WTC11 (cell line): ENCODE measurements around the gene CDC6. TPM values are rescaled to one million over a fixed set of nuclear protein-coding genes. Genes with fewer than 3 reads are reported as not detected.

Experiments
- ATAC-seq: fragments of 200-7000 bp; cut with Tn5 transposase; 2 replicates; pipeline ENCODE4 v1.10.0; 2021; ENCODE audit warnings: mild to moderate bottlenecking, moderate library complexity
- CTCF ChIA-PET: fragments of 300-600 bp; sonication (Branson Sonifier 250); formaldehyde crosslinking; loops from one replicate; lab custom pipeline; 2021; ENCODE audit warnings: antibody characterized with exemption; lab: Charles Lee
- POLR2A ChIA-PET: fragments of 350-600 bp; sonication (Branson Sonifier 250); formaldehyde crosslinking; loops from one replicate; lab custom pipeline; 2021; ENCODE audit warnings: antibody characterized with exemption; lab: Charles Lee
- DNase-seq: peaks from one replicate; pipeline ENCODE4 v3.0.0; 2021; ENCODE audit warnings: low spot score
- H3K27ac Mint-ChIP-seq: 2 replicates; pipeline ENCODE4 v1.8.0; 2021; ENCODE audit warnings: mixed read lengths
- H3K27me3 Mint-ChIP-seq: 2 replicates; pipeline ENCODE4 v1.8.0; 2021; ENCODE audit warnings: low read depth, mild to moderate bottlenecking, moderate library complexity, mixed read lengths
- H3K36me3 Mint-ChIP-seq: 2 replicates; pipeline ENCODE4 v1.8.0; 2021; ENCODE audit warnings: mixed read lengths
- H3K4me1 Mint-ChIP-seq: 2 replicates; pipeline ENCODE4 v1.8.0; 2022; ENCODE audit warnings: mixed read lengths
- H3K4me3 Mint-ChIP-seq: 2 replicates; pipeline ENCODE4 v1.8.0; 2021; ENCODE audit warnings: mild to moderate bottlenecking, moderate library complexity, mixed read lengths
- H3K9me3 Mint-ChIP-seq: 2 replicates; pipeline ENCODE4 v1.8.0; 2021; ENCODE audit warnings: mixed read lengths
- AFF4 ChIP-seq: sonication (generic); formaldehyde crosslinking; IDR thresholded peaks from 2 replicates; pipeline ENCODE4 v1.8.1; 2023; ENCODE audit warnings: mild to moderate bottlenecking, missing genetic modification reagents, borderline replicate concordance
- ATF6 ChIP-seq: sonication (generic); formaldehyde crosslinking; IDR thresholded peaks from 2 replicates; pipeline ENCODE4 v1.8.1; 2023; ENCODE audit warnings: mild to moderate bottlenecking, missing genetic modification reagents
- ELF4 ChIP-seq: sonication (generic); formaldehyde crosslinking; IDR thresholded peaks from 2 replicates; pipeline ENCODE4 v1.8.1; 2022; ENCODE audit warnings: low read depth, mild to moderate bottlenecking, moderate library complexity, missing genetic modification reagents
- ESRRA ChIP-seq: sonication (generic); formaldehyde crosslinking; IDR thresholded peaks from 2 replicates; pipeline ENCODE4 v1.8.1; 2022; ENCODE audit warnings: mild to moderate bottlenecking, missing genetic modification reagents, borderline replicate concordance
- FOXK1 ChIP-seq: sonication (generic); formaldehyde crosslinking; IDR thresholded peaks from 2 replicates; pipeline ENCODE4 v1.8.0; 2022; ENCODE audit warnings: mild to moderate bottlenecking, moderate library complexity, missing genetic modification reagents
- FOXP1 ChIP-seq: sonication (generic); formaldehyde crosslinking; IDR thresholded peaks from 2 replicates; pipeline ENCODE4 v1.8.0; 2022; ENCODE audit warnings: missing genetic modification reagents, mild to moderate bottlenecking, moderate library complexity, borderline replicate concordance
- GRHL2 ChIP-seq: fragments of 250-450 bp; sonication (Bioruptor Pico); IDR thresholded peaks from 2 replicates; pipeline ENCODE4 v1.8.0; 2022; ENCODE audit warnings: mild to moderate bottlenecking, moderate library complexity; ENCODE audit not compliant: insufficient replicate concordance, severe bottlenecking
- HMGA2 ChIP-seq: fragments of 250-450 bp; sonication (Bioruptor Pico); IDR thresholded peaks from 2 replicates; pipeline ENCODE4 v1.4.0; 2021; ENCODE audit warnings: mild to moderate bottlenecking, moderate library complexity
- IRF2 ChIP-seq: sonication (generic); formaldehyde crosslinking; IDR thresholded peaks from 2 replicates; pipeline ENCODE4 v1.8.0; 2022; ENCODE audit warnings: low read depth, missing genetic modification reagents, borderline replicate concordance
- KAT7 ChIP-seq: sonication (generic); formaldehyde crosslinking; IDR thresholded peaks from 2 replicates; pipeline ENCODE4 v1.8.1; 2023; ENCODE audit warnings: missing genetic modification reagents, mild to moderate bottlenecking, borderline replicate concordance
- MAX ChIP-seq: sonication (generic); formaldehyde crosslinking; IDR thresholded peaks from 2 replicates; pipeline ENCODE4 v1.8.0; 2022; ENCODE audit warnings: mild to moderate bottlenecking, missing genetic modification reagents
- NFYB ChIP-seq: sonication (generic); formaldehyde crosslinking; conservative IDR thresholded peaks from 2 replicates; pipeline ENCODE4 v1.8.0; 2022; ENCODE audit warnings: low read depth, missing genetic modification reagents
- NR1H2 ChIP-seq: sonication (generic); formaldehyde crosslinking; IDR thresholded peaks from 2 replicates; pipeline ENCODE4 v1.9.0; 2021; ENCODE audit warnings: mild to moderate bottlenecking, moderate library complexity, missing genetic modification reagents
- NR2C2 ChIP-seq: sonication (generic); formaldehyde crosslinking; IDR thresholded peaks from 2 replicates; pipeline ENCODE4 v1.8.0; 2022; ENCODE audit warnings: mild to moderate bottlenecking, missing genetic modification reagents
- NR3C1 ChIP-seq: sonication (generic); formaldehyde crosslinking; conservative IDR thresholded peaks from 2 replicates; pipeline ENCODE4 v1.8.1; 2023; ENCODE audit warnings: low read depth, mild to moderate bottlenecking, missing genetic modification reagents
- PRRX2 ChIP-seq: fragments of 250-450 bp; sonication (Bioruptor Pico); IDR thresholded peaks from 2 replicates; pipeline ENCODE4 v1.8.0; 2021; ENCODE audit warnings: mild to moderate bottlenecking
- SMAD4 ChIP-seq: sonication (generic); formaldehyde crosslinking; IDR thresholded peaks from 2 replicates; pipeline ENCODE4 v1.8.0; 2022; ENCODE audit warnings: mild to moderate bottlenecking, missing genetic modification reagents
- TP53 ChIP-seq: sonication (generic); formaldehyde crosslinking; IDR thresholded peaks from 2 replicates; pipeline ENCODE4 v1.8.1; 2023; ENCODE audit warnings: mild to moderate bottlenecking, missing genetic modification reagents
- USF1 ChIP-seq: sonication (generic); formaldehyde crosslinking; IDR thresholded peaks from 2 replicates; pipeline ENCODE4 v1.8.0; 2022; ENCODE audit warnings: mild to moderate bottlenecking, missing genetic modification reagents
- ZNF121 ChIP-seq: sonication (generic); formaldehyde crosslinking; IDR thresholded peaks from 2 replicates; pipeline ENCODE4 v1.8.0; 2023; ENCODE audit warnings: missing genetic modification reagents
- ZNF416 ChIP-seq: fragments of 250-450 bp; sonication (Bioruptor Pico); IDR thresholded peaks from 2 replicates; pipeline ENCODE4 v1.9.0; 2021; ENCODE audit warnings: mild to moderate bottlenecking, inconsistent platforms
- total RNA-seq: library from RNA; stranded (reverse); gene quantifications from 3 replicates; pipeline ENCODE4 v1.2.3, GENCODE V29; 2021
- TF ChIP-seq, protein P1 (sequence below): sonication (generic); formaldehyde crosslinking; conservative IDR thresholded peaks from 2 replicates; pipeline ENCODE4 v1.8.1; 2023; ENCODE audit warnings: mild to moderate bottlenecking, low read depth, missing genetic modification reagents, moderate library complexity

The CDC6 gene
- total RNA-seq, 1 experiment from 2014 or later, result 125 TPM

DNA sequence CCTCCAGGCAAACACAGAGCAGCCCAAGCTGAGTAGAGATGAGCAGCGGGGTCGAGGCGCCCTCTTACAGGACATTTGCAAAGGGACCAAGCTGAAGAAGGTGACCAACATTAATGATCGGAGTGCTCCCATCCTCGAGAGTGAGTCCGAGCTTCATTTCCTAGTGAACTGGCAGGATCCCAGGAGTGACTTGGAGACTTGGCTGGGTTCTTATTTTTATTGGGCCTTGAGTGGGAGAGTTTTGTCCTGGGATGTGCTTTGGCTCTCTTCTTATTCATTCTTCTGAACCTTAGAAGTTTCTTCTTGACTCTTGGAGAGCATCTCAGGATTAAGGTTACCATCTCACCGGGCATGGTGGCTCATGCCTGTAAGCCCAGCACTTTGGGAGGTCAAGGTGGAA is 27.2 kb upstream of the CDC6 start (continued):
- TF ChIP-seq FOXP1 (CRISPR knock-in tag) (no peak), PRRX2 (no peak), ESRRA (CRISPR knock-in tag) (no peak), ZNF121 (no peak), KAT7 (CRISPR knock-in tag) (no peak)
- TF ChIP-seq, all 79 proteins: peak for 0

DNA sequence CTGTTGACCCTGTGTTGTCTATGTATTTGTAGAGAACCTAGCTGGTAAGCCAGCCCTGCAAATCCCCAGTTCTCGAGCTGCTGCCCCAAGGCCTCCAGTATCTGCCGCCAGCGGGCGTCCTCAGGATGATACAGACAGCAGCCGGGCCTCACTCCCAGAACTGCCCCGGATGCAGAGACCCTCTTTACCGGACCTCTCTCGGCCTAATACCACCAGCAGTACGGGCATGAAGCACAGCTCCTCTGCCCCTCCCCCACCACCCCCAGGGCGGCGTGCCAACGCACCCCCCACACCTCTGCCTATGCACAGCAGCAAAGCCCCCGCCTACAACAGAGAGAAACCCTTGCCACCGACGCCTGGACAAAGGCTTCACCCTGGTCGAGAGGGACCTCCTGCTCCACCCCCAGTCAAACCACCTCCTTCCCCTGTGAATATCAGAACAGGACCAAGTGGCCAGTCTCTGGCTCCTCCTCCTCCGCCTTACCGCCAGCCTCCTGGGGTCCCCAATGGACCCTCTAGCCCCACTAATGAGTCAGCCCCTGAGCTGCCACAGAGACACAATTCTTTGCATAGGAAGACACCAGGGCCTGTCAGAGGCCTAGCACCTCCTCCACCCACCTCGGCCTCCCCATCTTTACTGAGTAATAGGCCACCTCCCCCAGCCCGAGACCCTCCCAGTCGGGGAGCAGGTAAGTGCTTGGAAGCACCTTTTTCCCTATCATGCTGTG is 23.1 kb upstream of the CDC6 start:
- no peak overlapping the region for H3K4me3 Mint-ChIP-seq
- ChIA-PET CTCF (interaction anchor here (0.5 to 0.7 kb wide), 2 partner anchors 40 to 153 kb away, joined by 3 read pairs; no protein-coding TSS in a partner anchor), POLR2A (interaction anchor here (0.6 kb wide), 1 partner anchor 42 kb away, joined by 3 read pairs; no protein-coding TSS in a partner anchor)
- ATAC-seq, result peak; percentile 71
- H3K4me1 Mint-ChIP-seq, result peaks cover 8% of the 10 kb centered on the region
- no peaks in the 10 kb centered on the region for H3K9me3 Mint-ChIP-seq
- TF ChIP-seq NFYB (CRISPR knock-in tag), result no peak
- peak; percentile 27; the same call in 1 of the 2 replicates for TF ChIP-seq ZNF121
- H3K27ac Mint-ChIP-seq, result peak overlapping the region; percentile 48; the same call in 1 of the 2 replicates
- DNase-seq, result no peak
- no peaks in the 10 kb centered on the region for H3K27me3 Mint-ChIP-seq
- peaks cover 29% of the 10 kb centered on the region for H3K36me3 Mint-ChIP-seq

GRCh38 chr17:40265337-40265736 is 22.3 kb upstream of the CDC6 start:
- POLR2A ChIA-PET, result no interaction called here
- no peak overlapping the region for H3K4me3 Mint-ChIP-seq
- TF ChIP-seq ELF4 (CRISPR knock-in tag), result no peak
- no peak for TF ChIP-seq NR3C1 (CRISPR knock-in tag)
- TF ChIP-seq, protein P1, sequence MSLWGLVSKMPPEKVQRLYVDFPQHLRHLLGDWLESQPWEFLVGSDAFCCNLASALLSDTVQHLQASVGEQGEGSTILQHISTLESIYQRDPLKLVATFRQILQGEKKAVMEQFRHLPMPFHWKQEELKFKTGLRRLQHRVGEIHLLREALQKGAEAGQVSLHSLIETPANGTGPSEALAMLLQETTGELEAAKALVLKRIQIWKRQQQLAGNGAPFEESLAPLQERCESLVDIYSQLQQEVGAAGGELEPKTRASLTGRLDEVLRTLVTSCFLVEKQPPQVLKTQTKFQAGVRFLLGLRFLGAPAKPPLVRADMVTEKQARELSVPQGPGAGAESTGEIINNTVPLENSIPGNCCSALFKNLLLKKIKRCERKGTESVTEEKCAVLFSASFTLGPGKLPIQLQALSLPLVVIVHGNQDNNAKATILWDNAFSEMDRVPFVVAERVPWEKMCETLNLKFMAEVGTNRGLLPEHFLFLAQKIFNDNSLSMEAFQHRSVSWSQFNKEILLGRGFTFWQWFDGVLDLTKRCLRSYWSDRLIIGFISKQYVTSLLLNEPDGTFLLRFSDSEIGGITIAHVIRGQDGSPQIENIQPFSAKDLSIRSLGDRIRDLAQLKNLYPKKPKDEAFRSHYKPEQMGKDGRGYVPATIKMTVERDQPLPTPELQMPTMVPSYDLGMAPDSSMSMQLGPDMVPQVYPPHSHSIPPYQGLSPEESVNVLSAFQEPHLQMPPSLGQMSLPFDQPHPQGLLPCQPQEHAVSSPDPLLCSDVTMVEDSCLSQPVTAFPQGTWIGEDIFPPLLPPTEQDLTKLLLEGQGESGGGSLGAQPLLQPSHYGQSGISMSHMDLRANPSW, result no peak
- TF ChIP-seq NR2C2 (CRISPR knock-in tag), result no peak
- TF ChIP-seq USF1, result no peak
- TF ChIP-seq TP53 (CRISPR knock-in tag), result no peak
- no peak for TF ChIP-seq GRHL2 (CRISPR knock-in tag)
- TF ChIP-seq MAX (CRISPR knock-in tag), result no peak
- TF ChIP-seq HMGA2 (CRISPR knock-in tag), result no peak
- TF ChIP-seq ZNF416, result no peak
- TF ChIP-seq FOXK1 (CRISPR knock-in tag), result no peak
- no peak for TF ChIP-seq SMAD4 (CRISPR knock-in tag)
- TF ChIP-seq NR1H2, result no peak
- TF ChIP-seq IRF2 (CRISPR knock-in tag), result no peak
- TF ChIP-seq AFF4, result no peak
- no peak for TF ChIP-seq ATF6 (CRISPR knock-in tag)
- H3K27me3 Mint-ChIP-seq, result no peaks in the 10 kb centered on the region
- ATAC-seq (no peak), DNase-seq (no peak)
- peaks cover 8% of the 10 kb centered on the region for H3K4me1 Mint-ChIP-seq
- no peaks in the 10 kb centered on the region for H3K9me3 Mint-ChIP-seq
- no peak overlapping the region for H3K27ac Mint-ChIP-seq
- H3K36me3 Mint-ChIP-seq, result peaks cover 25% of the 10 kb centered on the region
- CTCF ChIA-PET, result interaction anchor here (1.4 kb wide), 1 partner anchor 16 kb away, joined by 4 read pairs; no protein-coding TSS in a partner anchor
